Hypothalamus (tissue), 51 donors: Measurements from ENCODE around the gene UPK3A.

ENCODE experiments used
- DNase-seq, 51 donors: peaks; one replicate each; lab custom pipeline; 2025; lab: John Stamatoyannopoulos, UW

UPK3A gene

GRCh38 chr22:45284705-45285262 lies at the start of gene UPK3A:
Gene UPK3A (plus strand): TSS chr22:45284949. CDS start chr22:45285014, 65 bp downstream.
- peak in 28 of 51 donors; percentile 3 to 71 (median 34) for DNase-seq

DNA sequence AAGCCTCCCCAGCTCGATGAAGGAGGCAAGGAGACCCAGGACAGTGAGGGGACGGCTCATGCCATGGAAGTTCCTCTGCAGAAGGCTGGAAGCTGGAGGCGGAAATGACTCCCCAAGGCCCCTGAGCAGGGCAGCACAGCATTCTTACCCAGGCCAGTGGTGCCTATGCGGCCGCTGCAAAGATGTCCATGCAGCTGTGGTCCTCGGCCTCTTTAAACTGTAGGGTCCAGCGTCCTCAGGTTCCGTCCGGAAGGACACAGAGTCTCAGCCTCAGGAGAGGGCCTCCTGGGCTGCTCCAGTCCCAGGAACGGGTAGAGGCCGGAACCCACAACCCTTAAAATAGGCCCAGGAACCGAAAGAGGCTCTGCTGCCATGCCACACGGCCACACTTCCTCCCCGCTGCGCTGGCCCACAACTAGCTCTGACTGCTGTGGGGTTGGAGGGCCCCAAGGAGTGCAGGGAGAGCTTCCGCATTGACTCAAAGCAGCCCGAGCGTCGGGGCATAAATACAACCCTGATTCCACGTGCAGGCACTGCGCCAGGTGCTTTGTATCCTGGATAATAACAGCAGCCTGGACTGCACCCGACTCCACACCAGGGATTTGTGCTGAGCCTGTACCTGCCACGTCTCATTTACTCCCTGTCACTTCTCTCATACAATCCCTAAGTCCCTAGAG lies 49.5 kb upstream of the UPK3A start:
- peak in 13 of 51 donors; percentile 18 to 45 (median 26) for DNase-seq

- no peak for DNase-seq
These were observed 48.9 kb upstream of the UPK3A start for GRCh38 chr22:45235851-45236342.

- no peak for DNase-seq
These were observed 47.4 kb upstream of the UPK3A start for GRCh38 chr22:45237065-45237990.

DNA sequence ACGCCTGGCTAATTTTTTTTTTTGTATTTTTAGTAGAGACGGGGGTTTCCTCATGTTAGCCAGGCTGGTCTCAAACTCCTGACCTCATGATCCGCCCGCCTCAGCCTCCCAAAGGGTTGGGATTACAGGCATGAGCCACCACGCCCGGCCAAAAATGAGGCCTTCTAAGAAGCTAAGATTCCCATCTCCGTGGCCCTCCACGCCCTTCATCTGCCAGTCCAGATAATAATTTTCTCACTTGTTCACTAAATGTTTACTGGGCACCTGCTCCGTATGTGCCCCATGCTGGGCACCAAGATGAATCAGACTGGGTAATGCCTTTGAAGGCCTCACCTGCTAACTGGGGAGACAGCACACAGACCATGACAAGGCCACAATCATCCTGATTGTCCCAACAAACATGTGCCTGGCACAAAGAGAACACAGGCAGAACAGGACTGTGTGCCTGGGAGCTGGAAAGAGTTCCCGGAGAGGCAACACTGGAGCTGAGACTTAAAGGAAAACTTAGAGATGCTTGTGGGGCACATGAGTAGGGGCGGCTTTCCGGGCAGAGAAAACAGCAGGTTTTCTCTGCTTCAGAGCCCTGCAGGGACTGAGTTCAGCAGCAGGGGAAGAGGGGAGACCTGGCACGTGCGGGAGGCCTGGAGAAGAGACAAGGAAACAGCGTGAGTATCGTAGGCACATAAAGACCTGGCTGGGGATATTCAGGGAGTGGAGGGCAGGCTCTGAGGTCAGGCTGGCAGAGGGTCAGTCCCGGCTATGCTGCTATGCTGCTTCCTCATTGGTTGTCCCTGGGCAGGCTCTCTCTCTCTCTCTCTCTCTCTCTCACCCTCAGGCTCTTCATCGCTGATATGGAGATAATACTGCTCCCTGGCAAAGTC lies 46.4 kb upstream of the UPK3A start:
- no peak for DNase-seq

DNA sequence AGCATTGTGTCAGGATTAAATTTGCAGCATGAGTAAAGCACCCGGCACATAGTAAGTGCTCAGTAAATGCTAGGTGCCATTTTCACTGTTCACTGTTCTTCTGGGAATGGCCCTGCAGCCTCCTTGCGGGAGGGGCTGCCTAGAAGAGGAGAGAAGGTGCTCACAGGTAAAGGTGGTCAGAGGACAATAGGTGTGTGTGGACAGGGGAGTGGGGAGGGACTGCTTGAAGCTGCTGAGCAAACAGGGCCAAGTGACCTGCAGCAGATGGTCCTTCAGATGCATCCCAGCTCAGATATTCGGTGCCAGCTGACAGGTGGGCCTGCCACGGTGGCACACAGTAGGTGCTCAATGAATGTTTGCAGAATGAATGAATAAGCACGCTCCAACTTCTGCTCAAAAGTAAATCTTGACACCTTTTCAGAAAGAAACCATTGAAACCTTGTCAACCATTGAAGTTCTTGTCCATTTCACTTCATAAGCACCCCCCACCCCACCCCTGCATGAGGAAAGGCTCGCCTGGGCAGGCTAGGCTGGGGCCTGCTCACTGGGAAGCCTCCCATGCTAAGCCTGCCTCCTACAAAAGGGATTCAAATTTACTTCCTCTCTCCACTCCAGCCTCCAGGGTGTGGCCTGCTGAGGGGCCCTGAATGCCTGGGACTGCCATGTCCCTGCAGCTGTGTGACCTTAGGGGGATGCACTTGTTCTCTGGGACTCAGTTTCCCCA lies 45.6 kb upstream of the UPK3A start:
- no peak for DNase-seq

DNA sequence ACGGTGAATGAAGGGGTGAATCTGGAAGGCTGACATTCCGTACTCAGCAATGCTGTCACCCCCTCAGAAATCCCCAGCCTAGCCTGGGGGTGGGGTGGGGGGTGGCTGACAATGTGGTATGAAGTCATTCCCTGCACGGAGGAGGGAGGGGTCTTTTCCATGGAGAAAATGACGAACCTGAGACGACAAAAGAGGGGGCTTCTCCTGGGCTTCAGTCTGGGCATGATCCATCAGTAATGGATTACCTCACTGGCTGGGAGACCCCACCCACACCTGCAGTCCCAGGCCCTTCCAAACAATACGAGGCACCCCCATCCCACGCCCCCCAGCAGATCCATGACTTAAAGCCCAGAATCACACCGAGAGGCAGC lies 45.1 kb upstream of the UPK3A start:
- DNase-seq: no peak

GRCh38 chr22:45240104-45240809 lies 44.5 kb upstream of the UPK3A start:
- peak in 2 of 51 donors; percentile 34 to 49 for DNase-seq

GRCh38 chr22:45240810-45241631 lies 43.7 kb upstream of the UPK3A start, which contains the start of gene KIAA0930:
Gene KIAA0930 (minus strand): TSS chr22:45240894. CDS start chr22:45240703, 191 bp downstream.
- peak in 47 of 51 donors; percentile 37 to 88 (median 71) for DNase-seq

- peak in 34 of 51 donors; percentile 16 to 80 (median 46) for DNase-seq
These were observed 42.0 kb upstream of the UPK3A start for GRCh38 chr22:45242778-45243191.

DNA sequence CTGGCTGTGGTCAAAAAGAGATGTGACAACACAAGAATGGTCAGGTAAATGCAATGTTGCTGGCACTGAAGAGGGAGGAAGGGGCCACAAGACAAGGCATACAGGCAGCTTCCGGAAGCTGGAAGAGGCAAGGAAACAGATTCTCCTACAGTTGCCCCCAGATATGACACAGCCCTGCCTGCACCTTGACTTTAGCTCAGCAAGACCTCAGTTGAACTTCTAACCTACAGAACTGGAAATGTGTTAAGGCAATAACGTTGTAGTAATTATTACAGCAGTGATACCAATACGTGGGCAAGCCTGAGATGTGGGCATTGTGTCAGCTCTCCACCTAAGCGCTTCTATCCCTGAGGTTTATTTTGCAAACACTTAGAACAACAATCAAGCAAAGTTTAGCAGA lies 39.8 kb upstream of the UPK3A start:
- DNase-seq: no peak

GRCh38 chr22:45246060-45246985 lies 38.4 kb upstream of the UPK3A start:
- peak in 1 of 51 donors; percentile 31 for DNase-seq

- DNase-seq: no peak
These were observed 35.8 kb upstream of the UPK3A start for GRCh38 chr22:45248832-45249561.

DNA sequence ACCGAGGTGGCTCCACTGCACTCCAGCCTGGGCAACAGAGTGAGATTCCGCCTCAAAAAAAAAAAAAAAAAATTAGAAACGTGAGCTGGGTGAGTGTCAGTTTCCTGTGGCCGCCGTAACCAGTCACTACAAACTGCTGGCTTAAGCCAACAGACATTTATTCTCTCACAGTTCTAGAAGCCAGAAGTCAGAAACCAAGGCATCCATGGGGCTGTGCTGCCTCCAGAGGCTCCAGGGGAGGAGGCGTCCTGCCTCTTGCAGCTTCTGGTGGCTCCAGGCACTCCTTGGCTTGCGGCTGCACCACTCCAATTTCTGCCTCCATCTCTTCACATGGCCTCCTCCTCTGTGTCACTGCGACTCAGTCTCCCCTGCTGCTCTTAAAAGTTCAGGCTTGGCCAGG lies 32.9 kb upstream of the UPK3A start:
- no peak for DNase-seq

DNA sequence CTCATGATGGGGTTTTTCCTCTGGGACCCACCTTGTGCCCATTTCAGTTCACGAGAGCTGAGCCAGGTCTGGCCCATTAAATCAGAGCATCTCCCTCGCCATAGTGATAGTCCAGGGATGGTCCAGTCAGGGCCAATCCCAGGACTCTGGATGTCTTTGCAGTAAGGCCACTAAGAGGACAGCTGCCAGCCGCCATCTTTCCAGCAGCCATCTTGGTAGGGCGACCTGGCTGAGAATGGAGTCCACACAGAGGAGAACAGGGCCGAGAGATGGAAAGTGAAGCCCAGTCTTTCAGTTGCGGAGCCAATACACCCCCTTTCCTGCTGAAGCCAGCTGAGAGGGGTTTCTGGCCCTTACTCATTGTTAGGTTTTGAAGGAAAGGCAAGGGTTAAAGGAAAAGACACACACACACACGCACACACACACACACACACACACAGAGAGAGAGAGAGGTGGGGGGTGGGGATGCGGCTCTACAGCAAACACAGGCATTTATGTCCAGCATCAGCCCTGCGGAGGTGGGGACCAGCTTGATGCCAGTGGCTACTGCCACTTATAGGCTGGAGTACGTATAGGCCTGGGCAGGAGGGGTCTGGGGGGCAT lies 31.6 kb upstream of the UPK3A start:
- DNase-seq: no peak

DNA sequence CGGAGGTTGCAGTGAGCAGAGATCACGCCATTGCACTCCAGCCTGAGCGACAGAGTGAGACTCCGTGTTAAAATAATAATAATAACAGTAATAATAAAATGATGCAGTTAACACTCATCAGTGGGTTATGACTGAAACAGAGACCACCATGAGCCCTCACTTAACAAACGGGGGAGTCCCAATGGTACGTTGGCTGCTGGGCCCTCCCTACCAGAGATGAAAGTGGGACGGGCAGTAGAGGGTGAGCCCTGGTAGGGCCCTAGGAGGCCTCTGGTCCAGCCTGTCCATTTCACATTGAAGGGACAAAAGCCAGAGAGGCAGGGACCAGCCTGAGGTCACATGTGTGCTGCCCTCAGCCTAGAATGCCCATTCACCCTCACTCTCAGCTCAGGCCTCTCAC lies 30.4 kb upstream of the UPK3A start:
- no peak for DNase-seq
